Liver (tissue), 9 donors: ENCODE data around the gene TPSB2. TPM values are rescaled to one million over a fixed set of nuclear protein-coding genes. Genes with fewer than 3 reads are reported as not detected.

Experiments used
- DNase-seq: peaks from one replicate; pipeline ENCODE4 v3.0.0-alpha.2; 2017; ENCODE audit warnings: low spot score
- H3K27ac ChIP-seq, 2 donors: one replicate each; pipeline ENCODE4 v1.7.0; 2013; ENCODE audit warnings: inconsistent platforms in 2 of 2, low read length in 2 of 2, control low read depth in 1 of 2, low read depth in 1 of 2, mild to moderate bottlenecking in 1 of 2
- H3K27me3 ChIP-seq, 4 donors: one replicate each; pipeline versions ENCODE4 v1.6.1 to v1.7.0; 2013; ENCODE audit warnings: low read length in 3 of 4, inconsistent platforms in 1 of 4, mild to moderate bottlenecking in 1 of 4, moderate library complexity in 1 of 4; ENCODE audit not compliant: control insufficient read depth in 4 of 4, insufficient read depth in 4 of 4
- H3K36me3 ChIP-seq, 4 donors: one replicate each; pipeline versions ENCODE4 v1.6.1 to v1.7.0; 2013; ENCODE audit warnings: low read length in 3 of 4, mild to moderate bottlenecking in 3 of 4, low read depth in 1 of 4, moderate library complexity in 1 of 4; ENCODE audit not compliant: control insufficient read depth in 4 of 4, insufficient read depth in 3 of 4
- H3K4me1 ChIP-seq, 4 donors: one replicate each; pipeline versions ENCODE4 v1.6.1 to v1.7.0; 2013; ENCODE audit warnings: low read length in 3 of 4, mild to moderate bottlenecking in 3 of 4, moderate library complexity in 1 of 4; ENCODE audit not compliant: control insufficient read depth in 4 of 4, insufficient read depth in 4 of 4
- H3K4me3 ChIP-seq, 3 donors: one replicate each; pipeline versions ENCODE4 v1.6.1 to v1.7.0; 2013; ENCODE audit warnings: low read length in 3 of 3, control low read depth in 1 of 3, low read depth in 1 of 3, mild to moderate bottlenecking in 1 of 3
- H3K9ac ChIP-seq, 2 donors: one replicate each; pipeline ENCODE4 v1.7.0; 2013; ENCODE audit warnings: low read length in 2 of 2, mild to moderate bottlenecking in 2 of 2, moderate library complexity in 2 of 2, control low read depth in 1 of 2, low read depth in 1 of 2
- H3K9me3 ChIP-seq, 4 donors: one replicate each; pipeline versions ENCODE4 v1.6.1 to v1.7.0; 2013; ENCODE audit warnings: low read length in 3 of 4; ENCODE audit not compliant: control insufficient read depth in 4 of 4
- CTCF ChIP-seq: fragments of 150-350 bp; IDR thresholded peaks from 2 replicates; pipeline ENCODE4 v1.5.1; 2017; ENCODE audit warnings: improper control_type of control experiment, low read depth, low read length; ENCODE audit not compliant: missing input control
- EGR1 ChIP-seq, 2 donors: IDR thresholded peaks; 2 replicates each; pipeline ENCODE4 v1.6.1; 2016 to 2018; ENCODE audit warnings: antibody characterized with exemption in 2 of 2, low read depth in 2 of 2
- FOXA1 ChIP-seq: IDR thresholded peaks from 2 replicates; pipeline ENCODE4 v1.6.1; 2016; ENCODE audit warnings: antibody characterized with exemption
- FOXA2 ChIP-seq: IDR thresholded peaks from 2 replicates; pipeline ENCODE4 v1.6.1; 2016; ENCODE audit warnings: antibody characterized with exemption
- GABPA ChIP-seq, 2 donors: IDR thresholded peaks in 1 of 2; conservative IDR thresholded peaks in 1 of 2; 2 replicates each; pipeline ENCODE4 v1.6.1; 2016; ENCODE audit warnings: antibody characterized with exemption in 2 of 2, mild to moderate bottlenecking in 1 of 2, moderate library complexity in 1 of 2
- HNF4A ChIP-seq, 2 donors: conservative IDR thresholded peaks; 2 replicates each; pipeline ENCODE4 v1.6.1; 2016; ENCODE audit warnings: antibody characterized with exemption in 2 of 2, mild to moderate bottlenecking in 2 of 2
- HNF4G ChIP-seq: IDR thresholded peaks from 2 replicates; pipeline ENCODE4 v1.6.1; 2016; ENCODE audit warnings: antibody characterized with exemption
- JUND ChIP-seq, 2 donors: IDR thresholded peaks; 2 replicates each; pipeline ENCODE4 v1.6.1; 2016; ENCODE audit warnings: antibody characterized with exemption in 2 of 2
- MAX ChIP-seq: IDR thresholded peaks from 2 replicates; pipeline ENCODE4 v1.6.1; 2016; ENCODE audit warnings: antibody characterized with exemption
- NR2F2 ChIP-seq: IDR thresholded peaks from 2 replicates; pipeline ENCODE4 v1.6.1; 2016; ENCODE audit warnings: antibody characterized with exemption
- RAD21 ChIP-seq, 2 donors: IDR thresholded peaks; 2 replicates each; pipeline ENCODE4 v1.6.1; 2016; ENCODE audit warnings: antibody characterized with exemption in 2 of 2, mild to moderate bottlenecking in 2 of 2
- REST ChIP-seq: IDR thresholded peaks from 2 replicates; pipeline ENCODE4 v1.6.1; 2016; ENCODE audit warnings: antibody characterized with exemption, mild to moderate bottlenecking
- RXRA ChIP-seq, 2 donors: IDR thresholded peaks; 2 replicates each; pipeline ENCODE4 v1.6.1; 2017 to 2018; ENCODE audit warnings: antibody characterized with exemption in 2 of 2, mild to moderate bottlenecking in 1 of 2
- SP1 ChIP-seq: IDR thresholded peaks from 2 replicates; pipeline ENCODE4 v1.6.1; 2018; ENCODE audit warnings: antibody characterized with exemption, mild to moderate bottlenecking
- TAF1 ChIP-seq: conservative IDR thresholded peaks from 2 replicates; pipeline ENCODE4 v1.6.1; 2016; ENCODE audit warnings: antibody characterized with exemption, mild to moderate bottlenecking
- YY1 ChIP-seq: IDR thresholded peaks from 2 replicates; pipeline ENCODE4 v1.6.1; 2016; ENCODE audit warnings: antibody characterized with exemption, mild to moderate bottlenecking
- ZBTB33 ChIP-seq: IDR thresholded peaks from 2 replicates; pipeline ENCODE4 v1.6.1; 2016; ENCODE audit warnings: antibody characterized with exemption
- WGBS: extraction: QIAGEN DNeasy Blood & Tissue Kit; methylation state at CpG from one replicate; pipeline ENCODE4 v1.1.7; 2013; 5-methylcytosine and 5-hydroxymethylcytosine counted together
- polyA plus RNA-seq, 2 donors: library from polyadenylated mRNA; stranded (reverse) in 1 of 2; unstranded in 1 of 2; fragments of 200-250 nt in 1 of 2; fragments of >200 nt in 1 of 2; fragmentation: Nextera tagmentation in 1 of 2; extraction: Ambion mirVana in 1 of 2; gene quantifications; one replicate each; pipeline versions ENCODE4 v1.2.1 to v1.2.3, GENCODE V29; 2013 to 2015
- total RNA-seq, 2 donors: library from RNA; depleted of rRNA; stranded (reverse); fragments of >200 nt; gene quantifications; one replicate each; pipeline ENCODE4 v1.2.3, GENCODE V29; 2014
- TF ChIP-seq, protein P1 (sequence below): IDR thresholded peaks from 2 replicates; pipeline ENCODE4 v1.6.1; 2016; ENCODE audit warnings: antibody characterized with exemption
- donor health status: healthy.
- donor health status: healthy.
- donor health status: healthy.
- donor health status: healthy.
- donor health status: healthy.

Gene TPSB2
- total and polyA plus RNA-seq, 4 donors: 0.09 to 12.7 (median 0.45) TPM

- WGBS: 73% methylated on average over 19 of the region's 19 CpGs
- H3K4me3 ChIP-seq: no peak overlapping the region
- H3K27ac ChIP-seq: no peak overlapping the region
- H3K36me3 ChIP-seq: no peaks in the 10 kb centered on the region
- TF ChIP-seq REST (no peak), NR2F2 (no peak), HNF4A (conservative IDR thresholded peaks at IDR 0.05) (no peak), ZBTB33 (no peak), JUND (IDR thresholded peaks at IDR 0.05) (no peak), GABPA (IDR thresholded peaks at IDR 0.05 in 1 of 2, conservative IDR thresholded peaks at IDR 0.05 in 1 of 2) (no peak), YY1 (no peak), FOXA2 (no peak), MAX (no peak), SP1 (no peak), RXRA (IDR thresholded peaks at IDR 0.05) (no peak), HNF4G (no peak), EGR1 (IDR thresholded peaks at IDR 0.05; ENCODE audit: low read depth in 2 of 2) (no peak), TAF1 (no peak), RAD21 (IDR thresholded peaks at IDR 0.05) (no peak), CTCF (no peak), FOXA1 (no peak)
- TF ChIP-seq, protein P1, sequence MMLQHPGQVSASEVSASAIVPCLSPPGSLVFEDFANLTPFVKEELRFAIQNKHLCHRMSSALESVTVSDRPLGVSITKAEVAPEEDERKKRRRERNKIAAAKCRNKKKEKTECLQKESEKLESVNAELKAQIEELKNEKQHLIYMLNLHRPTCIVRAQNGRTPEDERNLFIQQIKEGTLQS: no peak
- H3K27me3 ChIP-seq: peaks cover 0 to 3% (median 0%) of the 10 kb centered on the region in 4 donors
- no peaks in the 10 kb centered on the region for H3K9me3 ChIP-seq
- no peak for DNase-seq
- no peaks in the 10 kb centered on the region for H3K4me1 ChIP-seq
- no peak overlapping the region for H3K9ac ChIP-seq
Measured at GRCh38 chr16:1277151-1277598, 47.2 kb upstream of the TPSB2 start.

DNA sequence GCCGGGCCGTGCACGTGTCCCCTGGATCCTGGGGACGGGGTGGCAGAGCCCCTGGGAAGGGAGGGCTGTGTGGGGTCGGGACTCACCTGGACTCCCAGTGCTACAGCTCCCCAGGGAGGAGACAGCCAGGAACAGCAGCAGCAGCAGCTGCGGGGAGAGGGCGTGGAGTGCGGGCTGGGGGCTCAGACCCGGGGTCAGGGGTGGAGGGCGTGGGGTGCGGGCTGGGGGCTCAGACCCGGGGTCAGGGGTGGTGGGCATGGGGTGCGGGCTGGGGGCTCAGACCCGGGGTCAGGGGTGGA lies 46.5 kb upstream of the TPSB2 start:
- Histone ChIP-seq H3K4me3 (no peak overlapping the region), H3K4me1 (no peaks in the 10 kb centered on the region), H3K9ac (no peak overlapping the region), H3K36me3 (no peaks in the 10 kb centered on the region), H3K27ac (no peak overlapping the region), H3K27me3 (peaks cover 0 to 3% (median 0%) of the 10 kb centered on the region in 4 donors), H3K9me3 (no peaks in the 10 kb centered on the region)
- no peak for DNase-seq
- WGBS: 79% methylated on average over 14 of the region's 14 CpGs
- TF ChIP-seq MAX: no peak
- TF ChIP-seq FOXA1: no peak
- no peak for TF ChIP-seq HNF4G
- TF ChIP-seq CTCF: no peak
- TF ChIP-seq TAF1: no peak
- no peak for TF ChIP-seq NR2F2
- no peak for TF ChIP-seq ZBTB33
